Measurements from ENCODE around the gene UNG.

UNG gene

GRCh38 chr12:109124878-109125648 is 27.7 kb downstream of the UNG start:
- no peak overlapping the region for H3K4me3 ChIP-seq (ENCODE audit: low read depth, low read length)
- TF ChIP-seq, protein P1, sequence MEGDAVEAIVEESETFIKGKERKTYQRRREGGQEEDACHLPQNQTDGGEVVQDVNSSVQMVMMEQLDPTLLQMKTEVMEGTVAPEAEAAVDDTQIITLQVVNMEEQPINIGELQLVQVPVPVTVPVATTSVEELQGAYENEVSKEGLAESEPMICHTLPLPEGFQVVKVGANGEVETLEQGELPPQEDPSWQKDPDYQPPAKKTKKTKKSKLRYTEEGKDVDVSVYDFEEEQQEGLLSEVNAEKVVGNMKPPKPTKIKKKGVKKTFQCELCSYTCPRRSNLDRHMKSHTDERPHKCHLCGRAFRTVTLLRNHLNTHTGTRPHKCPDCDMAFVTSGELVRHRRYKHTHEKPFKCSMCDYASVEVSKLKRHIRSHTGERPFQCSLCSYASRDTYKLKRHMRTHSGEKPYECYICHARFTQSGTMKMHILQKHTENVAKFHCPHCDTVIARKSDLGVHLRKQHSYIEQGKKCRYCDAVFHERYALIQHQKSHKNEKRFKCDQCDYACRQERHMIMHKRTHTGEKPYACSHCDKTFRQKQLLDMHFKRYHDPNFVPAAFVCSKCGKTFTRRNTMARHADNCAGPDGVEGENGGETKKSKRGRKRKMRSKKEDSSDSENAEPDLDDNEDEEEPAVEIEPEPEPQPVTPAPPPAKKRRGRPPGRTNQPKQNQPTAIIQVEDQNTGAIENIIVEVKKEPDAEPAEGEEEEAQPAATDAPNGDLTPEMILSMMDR (IDR thresholded peaks at IDR 0.05; ENCODE audit: low read depth, low read length), result no peak

DNA sequence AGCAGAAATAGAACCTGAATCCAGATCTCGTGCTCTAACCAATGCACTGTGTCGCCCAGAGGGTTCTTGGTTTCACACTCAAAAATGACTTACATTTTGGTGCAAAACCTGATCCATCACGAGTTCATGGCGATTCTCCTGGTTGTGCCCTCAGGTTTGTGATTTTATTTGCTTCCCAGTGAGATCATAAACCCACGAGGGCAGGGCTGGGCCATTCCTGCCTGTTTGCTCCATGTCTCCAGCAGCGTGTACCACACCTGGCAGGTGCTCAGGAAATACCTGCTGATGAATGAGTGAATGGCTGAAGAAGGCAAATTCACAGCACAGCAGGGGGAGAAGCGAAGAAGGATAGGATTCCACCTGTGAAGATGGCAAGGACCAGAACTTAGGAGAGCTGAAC is 28.4 kb downstream of the UNG start:
- TF ChIP-seq, protein P1 (IDR thresholded peaks at IDR 0.05; ENCODE audit: low read depth, low read length), result no peak
- H3K4me3 ChIP-seq (ENCODE audit: low read depth, low read length), result no peak overlapping the region

- TF ChIP-seq, protein P1 (IDR thresholded peaks at IDR 0.05; ENCODE audit: low read depth, low read length), result no peak
- H3K4me3 ChIP-seq (ENCODE audit: low read depth, low read length), result no peak overlapping the region
Measured at GRCh38 chr12:109126784-109127183, 29.4 kb downstream of the UNG start.

GRCh38 chr12:109127533-109128242 is 30.3 kb downstream of the UNG start:
- H3K4me3 ChIP-seq (ENCODE audit: low read depth, low read length), result no peak overlapping the region
- TF ChIP-seq, protein P1 (IDR thresholded peaks at IDR 0.05; ENCODE audit: low read depth, low read length), result no peak

DNA sequence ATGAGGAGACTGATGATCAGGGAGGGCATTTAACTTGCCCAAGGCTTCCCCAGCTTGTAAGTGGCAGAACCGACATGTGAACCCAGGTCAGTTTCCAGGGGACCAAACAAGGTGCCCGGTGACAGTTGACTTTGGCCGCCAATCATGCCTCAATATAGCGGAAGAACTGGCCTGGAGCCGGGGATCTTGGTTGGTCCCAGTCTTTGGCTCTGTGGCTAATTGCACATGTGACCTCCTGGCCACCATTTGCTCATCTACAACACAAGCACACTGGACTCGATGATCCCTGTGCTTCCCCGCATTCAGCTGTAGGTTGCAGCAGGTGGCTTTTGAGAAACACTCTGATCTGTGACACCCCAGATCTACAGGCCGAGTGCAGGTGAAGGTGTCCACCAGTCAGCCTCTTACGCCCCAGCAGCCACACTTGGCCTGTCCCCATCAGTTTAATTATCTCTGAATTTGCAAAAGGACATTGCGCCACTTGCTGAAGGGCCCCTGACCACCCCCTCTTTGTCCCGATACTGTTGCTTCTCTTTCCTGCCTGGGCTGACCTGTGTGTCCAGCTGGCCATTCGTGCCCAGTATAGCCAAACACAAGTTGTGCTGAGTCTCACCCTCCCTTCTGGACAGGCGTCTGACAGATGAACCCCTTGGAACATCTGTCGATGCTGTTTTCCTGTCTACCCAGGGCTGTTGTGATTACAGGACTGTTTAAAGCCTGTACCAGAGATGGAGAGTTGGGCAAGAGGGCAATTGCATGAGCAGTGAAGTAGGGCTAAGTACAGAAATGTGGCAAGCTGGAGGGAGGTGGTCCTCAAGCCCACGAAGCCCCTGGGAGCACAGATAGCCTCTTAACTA is 33.1 kb downstream of the UNG start:
- no peak overlapping the region for H3K4me3 ChIP-seq (ENCODE audit: low read depth, low read length)

DNA sequence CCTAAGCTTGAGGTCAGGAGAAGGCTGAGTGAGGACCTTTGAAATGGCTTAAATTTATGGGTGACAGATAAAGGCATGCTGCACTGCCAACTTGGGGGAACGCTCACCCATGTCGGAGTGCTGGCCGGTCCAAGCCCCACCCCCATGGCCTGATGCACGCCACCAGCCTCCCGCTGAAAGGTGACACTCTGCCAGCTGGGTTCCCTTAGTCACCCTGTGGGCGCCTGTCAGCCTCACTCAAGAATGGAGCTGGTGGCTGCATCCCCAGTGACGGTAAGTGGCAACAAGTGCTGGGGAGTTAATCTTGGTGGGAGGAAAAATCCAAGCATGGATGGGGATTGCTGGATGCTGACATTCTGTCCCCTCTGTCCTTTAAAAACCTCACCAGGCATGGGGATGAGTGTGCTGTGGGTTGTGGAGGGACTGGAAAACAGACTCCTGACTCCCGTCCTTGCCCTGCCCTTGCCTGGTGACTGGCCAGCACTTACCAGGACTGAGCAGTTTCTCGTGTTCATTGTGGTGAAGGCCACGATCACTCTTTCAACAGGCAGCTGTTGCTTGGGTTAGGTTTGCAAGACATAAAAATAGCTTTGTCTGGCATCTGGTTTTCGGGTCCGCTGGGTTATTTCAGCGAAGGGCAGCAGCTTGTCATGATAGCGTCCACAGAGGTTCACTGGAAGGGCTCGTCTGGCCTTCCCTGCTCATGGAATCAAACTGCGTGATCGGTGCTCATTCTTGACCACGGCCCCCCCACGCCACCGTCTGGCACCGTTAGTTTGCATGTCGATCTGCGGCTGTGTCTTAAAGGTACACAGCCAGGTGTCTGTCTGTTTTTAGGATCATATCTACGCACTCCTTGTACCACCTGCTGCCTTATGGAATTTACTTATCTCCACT is 34.0 kb downstream of the UNG start:
- TF ChIP-seq, protein P1 (IDR thresholded peaks at IDR 0.05; ENCODE audit: low read depth, low read length), result no peak
- H3K4me3 ChIP-seq (ENCODE audit: low read depth, low read length), result no peak overlapping the region

More for the DNA sequence above, 33.1 kb downstream of the UNG start:
- TF ChIP-seq, protein P1 (IDR thresholded peaks at IDR 0.05; ENCODE audit: low read depth, low read length), result no peak
